Measurements from ENCODE around the gene GPR152.
A peak's percentile ranks its signal among the peaks of the same experiment; 100 is the strongest.

GPR152 gene

GRCh38 chr11:67401495-67402191, 50.9 kb downstream of the GPR152 start, which contains the start of gene PPP1CA:
Gene PPP1CA, minus strand, starts transcription at chr11:67401858. Its CDS starts 76 bp downstream, at chr11:67401782.
- H3K4me3 ChIP-seq (ENCODE audit: low read depth, low read length): peak within 1 kb of the TSS; percentile 89
- no peaks in the 10 kb centered on the region for H3K9me3 ChIP-seq (ENCODE audit: severe bottlenecking)
- H3K36me3 ChIP-seq: peaks cover 46% of the 10 kb centered on the region
- DNase-seq: peak; percentile 89
- no peaks in the 10 kb centered on the region for H3K27me3 ChIP-seq (ENCODE audit: insufficient read depth, low read depth, severe bottlenecking)
- peak; percentile 15; the same call in 1 of the 2 replicates for TF ChIP-seq CTCF (IDR thresholded peaks at IDR 0.05; ENCODE audit: low read depth, low read length)
- H3K27ac ChIP-seq: peak within 1 kb of the TSS; percentile 91

Data from WERI-Rb-1 (cell line).